OCI-LY7 (cell line): ENCODE measurements around the gene PAK6. TPM values are rescaled to one million over a fixed set of nuclear protein-coding genes. Genes with fewer than 3 reads are reported as not detected.

ENCODE experiments used
- BruUV-seq: library from RNA; stranded (reverse); fragments of 400-500 nt; replicated peaks from 2 replicates; lab custom pipeline; 2021; lab: Mats Ljungman, UMichigan
- CTCF ChIA-PET: fragments of 300-600 bp; sonication (Branson Sonifier 250); formaldehyde crosslinking; loops from one replicate; lab custom pipeline; 2022; ENCODE audit warnings: antibody characterized with exemption; ENCODE audit not compliant: unreplicated experiment; lab: Charles Lee
- POLR2A ChIA-PET: fragments of 300-600 bp; sonication (Branson Sonifier 250); formaldehyde crosslinking; loops from one replicate; lab custom pipeline; 2022; ENCODE audit warnings: antibody characterized with exemption; lab: Charles Lee
- DNase-seq: peaks from one replicate; pipeline ENCODE4 v3.0.0-alpha.2; 2015; ENCODE audit warnings: low spot score
- H2AFZ ChIP-seq: fragments of 200-600 bp; sonication (generic), shearing (Covaris generic); 2 replicates; pipeline ENCODE4 v1.6.1; 2014; ENCODE audit warnings: mild to moderate bottlenecking, antibody characterized with exemption, low read length, moderate library complexity
- H3K27ac ChIP-seq: fragments of 200-600 bp; sonication (generic); 2 replicates; pipeline ENCODE4 v1.5.1; 2014; ENCODE audit warnings: mixed run types, low read depth, mild to moderate bottlenecking, moderate library complexity, low read length, inconsistent platforms; ENCODE audit not compliant: poor library complexity, severe bottlenecking
- H3K36me3 ChIP-seq: fragments of 200-600 bp; sonication (generic); 2 replicates; pipeline ENCODE4 v1.6.1; 2014; ENCODE audit warnings: mild to moderate bottlenecking, antibody characterized with exemption, low read length, moderate library complexity, mixed read lengths; ENCODE audit not compliant: insufficient read depth
- H3K4me1 ChIP-seq: fragments of 200-600 bp; sonication (generic); 2 replicates; pipeline ENCODE4 v1.5.1; 2014; ENCODE audit warnings: mild to moderate bottlenecking, low read length; ENCODE audit not compliant: insufficient read depth, poor library complexity, severe bottlenecking
- H3K4me2 ChIP-seq: fragments of 200-600 bp; sonication (generic); 2 replicates; pipeline ENCODE4 v1.6.1; 2014; ENCODE audit warnings: mild to moderate bottlenecking, low read length
- H3K4me3 ChIP-seq: fragments of 200-600 bp; sonication (generic); 2 replicates; pipeline ENCODE4 v1.5.1; 2014; ENCODE audit warnings: mild to moderate bottlenecking, low read depth, low read length; ENCODE audit not compliant: poor library complexity, severe bottlenecking
- H3K79me2 ChIP-seq: fragments of 200-600 bp; sonication (generic); 2 replicates; pipeline ENCODE4 v1.6.1; 2016; ENCODE audit warnings: low read depth, mild to moderate bottlenecking, low read length, moderate library complexity, mixed read lengths; ENCODE audit not compliant: insufficient read depth
- H3K9me2 ChIP-seq: fragments of 200-600 bp; sonication (generic); 2 replicates; pipeline ENCODE4 v1.6.1; 2016; ENCODE audit warnings: mild to moderate bottlenecking, low read length, mixed read lengths; ENCODE audit not compliant: insufficient read depth
- H3K9me3 ChIP-seq: fragments of 200-600 bp; sonication (generic); 2 replicates; pipeline ENCODE4 v1.6.1; 2014; ENCODE audit warnings: mild to moderate bottlenecking, mixed run types, low read length, mixed read lengths
- H4K20me1 ChIP-seq: fragments of 200-600 bp; sonication (generic); 2 replicates; pipeline ENCODE4 v1.6.1; 2014; ENCODE audit warnings: mild to moderate bottlenecking, antibody characterized with exemption, low read length, moderate library complexity, mixed read lengths; ENCODE audit not compliant: insufficient read depth
- CTCF ChIP-seq: fragments of 200-600 bp; sonication (generic); conservative IDR thresholded peaks from 2 replicates; pipeline ENCODE4 v1.5.1; 2014; ENCODE audit warnings: mild to moderate bottlenecking, antibody characterized with exemption, low read length, moderate library complexity, mixed read lengths
- EZH2phosphoT487 ChIP-seq: fragments of 200-600 bp; sonication (generic); IDR thresholded peaks from 2 replicates; pipeline ENCODE4 v1.6.1; 2018; ENCODE audit warnings: low read depth, borderline replicate concordance, mild to moderate bottlenecking, mixed run types, antibody characterized with exemption, low read length, moderate library complexity, mixed read lengths
- intact Hi-C: fragments of 100-400 bp; cut with micrococcal nuclease; formaldehyde crosslinking; loops from one replicate; pipeline ENCODE4 v1.10.0; 2022; ENCODE audit not compliant: unreplicated experiment
- total RNA-seq, 2 experiments: library from RNA; depleted of rRNA in 1 of 2; stranded (reverse); fragments of >200 nt in 1 of 2; shearing (Covaris generic) in 1 of 2; gene quantifications; 2 replicates each; pipeline ENCODE4 v1.2.3, GENCODE V29; 2014 to 2022

PAK6 gene
- total RNA-seq, 2 experiments from 2014 or later = 0.03 TPM; not detected in 1

GRCh38 chr15:40309344-40309862 lies 70.5 kb downstream of the PAK6 start:
- no TSS peak for BruUV-seq
- ChIA-PET POLR2A (interaction anchor here (0.7 to 1.3 kb wide), 2 partner anchors 15 to 23 kb away, joined by 3 to 4 read pairs; no protein-coding TSS in a partner anchor), CTCF (interaction anchor here (0.5 to 1.1 kb wide), 2 partner anchors 29 to 30 kb away, joined by 3 read pairs; no protein-coding TSS in a partner anchor)
- H2AFZ ChIP-seq = no peak overlapping the region
- no peaks in the 10 kb centered on the region for H3K36me3 ChIP-seq
- DNase-seq = no peak
- TF ChIP-seq EZH2phosphoT487 (no peak), CTCF (no peak)
- no peaks in the 10 kb centered on the region for H3K79me2 ChIP-seq
- H3K4me2 ChIP-seq = no peak overlapping the region
- no peaks in the 10 kb centered on the region for H3K9me3 ChIP-seq
- intact Hi-C loops = no loop called here
- H3K4me3 ChIP-seq = no peak overlapping the region
- no peaks in the 10 kb centered on the region for H3K9me2 ChIP-seq
- H4K20me1 ChIP-seq = no peaks in the 10 kb centered on the region
- H3K4me1 ChIP-seq = no peaks in the 10 kb centered on the region
- H3K27ac ChIP-seq = no peak overlapping the region

GRCh38 chr15:40310001-40310959 lies 71.4 kb downstream of the PAK6 start:
- no peak for TF ChIP-seq EZH2phosphoT487
- peak; percentile 83 for TF ChIP-seq CTCF
- no peaks in the 10 kb centered on the region for H3K9me3 ChIP-seq
- BruUV-seq = no TSS peak
- no peak overlapping the region for H3K27ac ChIP-seq
- H3K36me3 ChIP-seq = no peaks in the 10 kb centered on the region
- H3K79me2 ChIP-seq = no peaks in the 10 kb centered on the region
- CTCF ChIA-PET = interaction anchor here (1.1 kb wide), 1 partner anchor 31 kb away, joined by 3 read pairs; no protein-coding TSS in a partner anchor
- no peaks in the 10 kb centered on the region for H4K20me1 ChIP-seq
- peak; percentile 60 for DNase-seq
- H3K4me1 ChIP-seq = no peaks in the 10 kb centered on the region
- POLR2A ChIA-PET = interaction anchor here (0.7 to 1.3 kb wide), 4 partner anchors 22 to 365 kb away, joined by 3 read pairs; no protein-coding TSS in a partner anchor
- H3K4me3 ChIP-seq = no peak overlapping the region
- H3K9me2 ChIP-seq = no peaks in the 10 kb centered on the region
- no peak overlapping the region for H2AFZ ChIP-seq
- intact Hi-C loops = loop anchor here (1.0 kb wide), 1 partner anchor 31 kb away; no protein-coding TSS in a partner anchor
- no peak overlapping the region for H3K4me2 ChIP-seq
